ENCODE results near the gene ARMC8.

GRCh38 chr3:138222131-138222941 is 35.2 kb downstream of the ARMC8 start:
- TF ChIP-seq, protein P1, sequence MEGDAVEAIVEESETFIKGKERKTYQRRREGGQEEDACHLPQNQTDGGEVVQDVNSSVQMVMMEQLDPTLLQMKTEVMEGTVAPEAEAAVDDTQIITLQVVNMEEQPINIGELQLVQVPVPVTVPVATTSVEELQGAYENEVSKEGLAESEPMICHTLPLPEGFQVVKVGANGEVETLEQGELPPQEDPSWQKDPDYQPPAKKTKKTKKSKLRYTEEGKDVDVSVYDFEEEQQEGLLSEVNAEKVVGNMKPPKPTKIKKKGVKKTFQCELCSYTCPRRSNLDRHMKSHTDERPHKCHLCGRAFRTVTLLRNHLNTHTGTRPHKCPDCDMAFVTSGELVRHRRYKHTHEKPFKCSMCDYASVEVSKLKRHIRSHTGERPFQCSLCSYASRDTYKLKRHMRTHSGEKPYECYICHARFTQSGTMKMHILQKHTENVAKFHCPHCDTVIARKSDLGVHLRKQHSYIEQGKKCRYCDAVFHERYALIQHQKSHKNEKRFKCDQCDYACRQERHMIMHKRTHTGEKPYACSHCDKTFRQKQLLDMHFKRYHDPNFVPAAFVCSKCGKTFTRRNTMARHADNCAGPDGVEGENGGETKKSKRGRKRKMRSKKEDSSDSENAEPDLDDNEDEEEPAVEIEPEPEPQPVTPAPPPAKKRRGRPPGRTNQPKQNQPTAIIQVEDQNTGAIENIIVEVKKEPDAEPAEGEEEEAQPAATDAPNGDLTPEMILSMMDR (IDR thresholded peaks at IDR 0.05): no peak
- TF ChIP-seq POLR2A (IDR thresholded peaks at IDR 0.05) (no peak), POLR2AphosphoS5 (IDR thresholded peaks at IDR 0.05) (no peak), EP300 (IDR thresholded peaks at IDR 0.05) (no peak)
